Tibial nerve (tissue), 4 donors: ENCODE results near the gene NTSR1.

Experiments
- CTCF ChIP-seq, 5 experiments: fragments of 200-600 bp in 3 of 5; fragments of 450-650 bp in 2 of 5; sonication (generic) in 3 of 5; IDR thresholded peaks; one replicate each; pipeline ENCODE4 v1.5.1; 2016 to 2019; ENCODE audit warnings: antibody characterized with exemption in 5 of 5, mild to moderate bottlenecking in 3 of 5, moderate library complexity in 2 of 5
- EP300 ChIP-seq, 2 donors: sonication (generic); formaldehyde crosslinking; IDR thresholded peaks; one replicate each; pipeline ENCODE4 v1.6.1; 2017; ENCODE audit warnings: antibody characterized with exemption in 2 of 2, mild to moderate bottlenecking in 1 of 2
- POLR2A ChIP-seq, 2 donors: fragments of 450-650 bp; IDR thresholded peaks; one replicate each; pipeline ENCODE4 v1.6.1; 2017; ENCODE audit warnings: antibody characterized with exemption in 2 of 2, mild to moderate bottlenecking in 2 of 2, moderate library complexity in 2 of 2

GRCh38 chr20:62722627-62723026 is 14.0 kb downstream of the NTSR1 start:
- TF ChIP-seq POLR2A (IDR thresholded peaks at IDR 0.05) (no peak), CTCF (IDR thresholded peaks at IDR 0.05) (no peak), EP300 (IDR thresholded peaks at IDR 0.05) (no peak)
